ENCODE measurements around the gene OTULIN.
A peak's percentile ranks its signal among the peaks of the same experiment; 100 is the strongest.

The OTULIN gene

GRCh38 chr5:14722923-14723322, 58.4 kb downstream of the OTULIN start:
- no peak for DNase-seq

GRCh38 chr5:14723701-14724132, 59.2 kb downstream of the OTULIN start:
- DNase-seq, result no peak

GRCh38 chr5:14724633-14725032, 60.1 kb downstream of the OTULIN start:
- no peak for DNase-seq

GRCh38 chr5:14726066-14726838, 61.7 kb downstream of the OTULIN start:
- DNase-seq, result no peak

GRCh38 chr5:14727428-14727865, 62.9 kb downstream of the OTULIN start:
- DNase-seq, result peak; percentile 79

- no peak for DNase-seq
These were observed 63.5 kb downstream of the OTULIN start for GRCh38 chr5:14727928-14728458.

- DNase-seq, result no peak
These were observed 64.0 kb downstream of the OTULIN start for GRCh38 chr5:14728459-14728938.

GRCh38 chr5:14729448-14730385, 65.2 kb downstream of the OTULIN start:
- DNase-seq, result no peak

- no peak for DNase-seq
These were observed 65.9 kb downstream of the OTULIN start for GRCh38 chr5:14730466-14730865.

- DNase-seq, result no peak
These were observed 66.4 kb downstream of the OTULIN start for GRCh38 chr5:14730881-14731280.

GRCh38 chr5:14732991-14733390, 68.5 kb downstream of the OTULIN start:
- no peak for DNase-seq

GRCh38 chr5:14733661-14734060, 69.1 kb downstream of the OTULIN start:
- no peak for DNase-seq

- no peak for DNase-seq
These were observed 69.9 kb downstream of the OTULIN start for GRCh38 chr5:14734396-14734795.

GRCh38 chr5:14735944-14736343, 71.4 kb downstream of the OTULIN start:
- DNase-seq, result no peak

GRCh38 chr5:14737291-14737690, 72.8 kb downstream of the OTULIN start:
- no peak for DNase-seq

- no peak for DNase-seq
These were observed 73.5 kb downstream of the OTULIN start for GRCh38 chr5:14738050-14738449.

- no peak for DNase-seq
These were observed 75.0 kb downstream of the OTULIN start for GRCh38 chr5:14739538-14739937.

GRCh38 chr5:14739981-14740380, 75.5 kb downstream of the OTULIN start:
- DNase-seq, result no peak

- no peak for DNase-seq
These were observed 76.6 kb downstream of the OTULIN start for GRCh38 chr5:14741131-14741530.

GRCh38 chr5:14741801-14742440, 77.4 kb downstream of the OTULIN start:
- DNase-seq, result no peak

- DNase-seq, result no peak
These were observed 78.0 kb downstream of the OTULIN start for GRCh38 chr5:14742498-14742897.

- DNase-seq, result no peak
These were observed 79.2 kb downstream of the OTULIN start for GRCh38 chr5:14743601-14744295.
